NCI-H2029 (cell line): ENCODE data around the gene NAGLU.

ENCODE experiments used
- DNase-seq: peaks from one replicate; lab custom pipeline; 2025; lab: John Stamatoyannopoulos, UW

NAGLU gene

GRCh38 chr17:42565523-42566214 lies 29.6 kb downstream of the NAGLU start:
- no peak for DNase-seq

DNA sequence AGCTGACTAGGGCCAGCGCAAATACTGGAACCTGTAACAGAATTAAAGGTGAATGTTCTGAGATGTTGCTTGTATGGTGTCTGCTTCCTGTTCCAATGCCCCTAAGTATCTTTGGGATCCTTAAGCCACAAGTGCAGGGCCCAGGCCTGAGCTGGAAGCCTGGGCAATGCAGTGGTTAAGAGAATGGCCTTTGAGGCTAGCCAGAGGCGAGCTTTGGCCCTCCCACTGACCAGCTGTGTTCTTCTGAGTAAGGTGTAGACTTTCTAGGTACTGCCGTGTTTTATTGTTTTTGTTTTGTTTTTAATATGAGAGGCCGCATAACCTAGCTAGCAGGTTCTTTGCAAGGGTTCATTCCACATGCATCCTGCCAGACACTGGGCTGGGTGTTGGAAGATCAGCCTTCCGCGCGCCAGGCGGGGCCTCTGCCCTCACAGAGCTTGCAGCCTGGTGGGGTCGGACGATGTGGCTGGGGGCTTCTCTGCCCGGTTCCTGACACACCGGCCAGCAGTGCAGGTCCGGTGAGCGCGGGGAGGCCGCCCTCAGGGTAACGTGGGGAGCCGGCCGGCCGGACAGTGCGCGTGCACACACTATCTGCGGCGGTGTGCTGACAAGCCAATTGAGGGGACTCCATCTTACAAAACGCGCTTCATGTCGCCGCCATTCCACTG lies 30.3 kb downstream of the NAGLU start:
- no peak for DNase-seq

- peak; percentile 87 for DNase-seq
Measured at GRCh38 chr17:42566883-42567573, 31.0 kb downstream of the NAGLU start, which contains the start of gene MLX. Gene MLX (plus strand): TSS chr17:42567100. CDS start chr17:42567125, 25 bp downstream.

DNA sequence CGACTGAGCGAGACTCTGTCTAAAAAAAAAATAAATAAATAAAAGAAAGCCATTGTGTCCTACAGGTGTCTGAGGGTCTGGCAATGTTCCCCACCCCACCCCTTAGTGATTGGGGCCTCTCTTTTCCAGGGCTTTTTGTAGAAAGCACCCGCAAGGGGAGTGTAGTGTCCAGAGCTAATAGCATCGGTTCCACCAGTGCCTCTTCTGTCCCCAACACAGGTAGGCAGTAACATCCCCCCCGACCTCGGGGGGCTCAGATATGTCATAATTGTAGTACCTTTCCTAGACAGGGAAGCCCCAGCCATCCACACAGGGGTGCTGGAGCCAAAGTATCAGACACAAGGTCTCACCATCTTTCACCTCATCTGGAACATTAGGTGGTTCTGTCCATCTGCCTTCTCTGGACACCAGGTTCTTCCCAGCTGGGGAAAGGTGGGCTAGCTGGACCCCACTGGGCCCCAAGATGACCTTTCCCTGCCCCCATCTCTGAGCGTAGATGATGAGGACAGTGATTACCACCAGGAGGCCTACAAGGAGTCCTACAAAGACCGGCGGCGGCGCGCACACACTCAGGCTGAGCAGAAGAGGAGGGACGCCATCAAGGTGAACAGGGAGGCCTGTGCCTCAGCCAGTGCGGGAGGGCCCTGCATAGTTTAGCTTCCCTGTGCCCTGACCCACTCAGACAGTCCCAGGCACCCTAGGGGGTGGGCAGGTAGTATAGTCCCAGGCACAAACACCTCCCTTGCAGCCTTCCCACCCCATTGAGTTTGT lies 32.5 kb downstream of the NAGLU start:
- DNase-seq: no peak

DNA sequence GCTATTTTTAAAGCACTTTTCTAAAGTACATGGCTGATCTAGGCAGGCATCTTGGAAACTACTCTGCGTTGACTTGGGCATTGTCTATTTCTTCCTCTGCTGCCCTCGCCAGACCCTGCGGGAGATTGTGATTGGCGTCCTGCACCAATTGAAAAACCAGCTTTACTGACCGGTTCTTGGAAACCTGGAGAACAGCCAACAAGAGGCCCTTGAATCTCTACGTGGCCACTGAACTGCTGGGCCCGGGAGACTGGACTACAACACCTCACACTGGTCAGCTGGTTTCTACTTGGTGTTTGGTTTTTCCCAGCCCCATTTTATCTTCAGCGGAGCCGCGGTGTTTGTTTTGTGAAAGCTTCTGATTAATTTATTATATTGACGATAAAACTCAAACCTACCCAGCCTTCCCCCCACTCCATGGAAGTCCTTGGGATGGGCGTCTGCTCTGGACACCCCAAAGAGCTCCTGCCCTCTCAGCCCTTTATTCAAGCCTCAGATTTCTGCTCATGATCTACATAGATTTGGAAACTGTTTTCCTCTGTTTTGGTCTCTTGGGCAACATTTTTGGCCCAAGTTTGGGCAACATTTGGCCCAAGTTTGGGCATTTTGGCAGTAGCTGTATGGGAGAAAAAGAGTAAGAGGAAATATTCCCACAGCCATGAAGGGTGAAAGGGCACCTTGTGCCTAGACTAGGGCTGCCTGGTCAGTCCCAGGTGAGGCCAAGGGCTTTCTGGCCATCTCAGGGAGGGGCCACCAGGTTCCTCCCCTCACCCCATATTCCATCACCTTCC lies 35.6 kb downstream of the NAGLU start:
- no peak for DNase-seq

DNA sequence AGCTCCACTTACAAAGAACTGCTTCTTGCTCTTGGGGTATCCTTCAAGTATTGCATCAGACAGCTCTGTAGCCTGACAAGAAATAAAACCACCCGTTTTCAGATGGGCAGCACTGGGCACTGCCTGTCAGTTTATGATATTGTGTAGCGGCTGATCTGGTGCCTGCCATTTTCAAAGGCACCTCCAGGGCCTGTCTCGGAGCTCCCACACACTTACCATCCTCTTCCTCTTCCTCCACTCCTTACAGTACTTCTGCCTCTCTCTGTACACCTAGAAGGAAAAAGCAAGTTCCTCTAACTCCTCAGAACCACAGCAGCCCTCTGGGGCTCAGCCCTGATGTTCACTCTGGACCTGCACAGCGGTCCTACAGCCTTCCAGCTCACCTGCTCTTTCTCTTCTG lies 37.1 kb downstream of the NAGLU start:
- no peak for DNase-seq

GRCh38 chr17:42574463-42574862 lies 38.4 kb downstream of the NAGLU start:
- DNase-seq: no peak

- no peak for DNase-seq
Measured at GRCh38 chr17:42577140-42577531, 41.1 kb downstream of the NAGLU start.

- DNase-seq: peak; percentile 84
Measured at GRCh38 chr17:42577532-42578281, 41.7 kb downstream of the NAGLU start, which contains the start of gene PSMC3IP. Gene PSMC3IP (minus strand): TSS chr17:42577729. CDS start chr17:42577686, 43 bp downstream.

DNA sequence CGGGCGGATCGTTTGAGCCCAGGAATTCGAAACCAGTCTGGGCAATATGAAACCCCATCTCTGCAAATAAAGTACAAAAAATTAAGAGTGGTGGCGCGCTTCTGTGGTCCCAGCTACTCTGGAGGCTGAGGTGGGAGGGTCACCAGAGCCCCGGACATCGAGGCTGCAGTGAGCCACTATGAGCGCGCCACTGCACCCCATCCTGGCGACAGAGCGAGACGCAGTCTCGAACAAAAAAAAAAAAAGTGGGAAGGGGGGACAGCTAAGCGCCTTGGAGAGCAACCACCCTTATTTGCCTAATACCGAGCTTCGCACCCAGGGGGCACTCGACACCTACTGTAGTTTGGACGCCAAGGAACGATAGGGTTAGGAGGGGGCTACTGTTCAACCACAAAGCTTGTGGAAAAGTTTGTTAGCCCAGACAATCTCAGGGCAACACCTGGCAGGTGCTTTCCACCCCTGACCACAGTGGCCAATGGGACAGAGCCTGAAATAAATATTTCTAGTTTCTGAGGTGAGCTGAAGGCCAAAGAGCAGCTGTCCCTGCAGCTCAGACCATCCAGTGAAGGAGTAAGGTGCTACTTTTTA lies 42.3 kb downstream of the NAGLU start:
- DNase-seq: peak; percentile 27

DNA sequence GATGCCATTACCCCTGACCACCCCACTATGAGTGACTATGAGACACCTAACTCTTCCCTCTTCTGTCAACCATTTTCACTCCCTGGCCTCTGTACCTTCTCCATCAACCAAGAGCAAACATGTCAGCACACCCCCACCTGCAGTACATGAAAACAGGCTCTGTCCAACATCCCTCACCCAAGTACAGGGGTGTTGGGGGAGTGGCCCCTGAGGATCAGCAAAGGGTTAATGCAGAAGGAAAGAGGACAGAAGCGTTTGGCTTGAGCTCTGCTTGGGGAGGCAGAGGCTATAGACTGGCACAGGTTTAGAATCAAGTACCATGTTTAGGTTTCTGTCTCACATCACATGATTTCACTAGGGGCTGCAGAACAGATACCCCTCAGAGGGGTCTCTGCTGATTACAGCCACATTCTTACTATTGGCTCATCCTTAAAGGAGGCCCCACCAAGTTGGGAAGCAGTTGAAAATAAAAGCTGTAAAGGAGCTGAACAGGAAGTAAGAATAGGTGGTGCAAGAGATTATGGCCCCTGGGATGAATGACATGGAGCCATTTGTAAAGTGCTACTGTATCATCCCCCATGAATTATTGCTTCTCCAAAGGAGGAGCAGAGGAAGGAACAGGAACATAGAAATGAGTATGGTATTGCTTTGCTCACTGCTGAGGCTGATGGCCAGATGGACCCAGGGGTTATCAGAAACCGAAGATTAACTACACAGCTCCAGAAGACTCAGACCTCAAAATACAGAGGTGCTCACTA lies 43.9 kb downstream of the NAGLU start:
- no peak for DNase-seq

DNA sequence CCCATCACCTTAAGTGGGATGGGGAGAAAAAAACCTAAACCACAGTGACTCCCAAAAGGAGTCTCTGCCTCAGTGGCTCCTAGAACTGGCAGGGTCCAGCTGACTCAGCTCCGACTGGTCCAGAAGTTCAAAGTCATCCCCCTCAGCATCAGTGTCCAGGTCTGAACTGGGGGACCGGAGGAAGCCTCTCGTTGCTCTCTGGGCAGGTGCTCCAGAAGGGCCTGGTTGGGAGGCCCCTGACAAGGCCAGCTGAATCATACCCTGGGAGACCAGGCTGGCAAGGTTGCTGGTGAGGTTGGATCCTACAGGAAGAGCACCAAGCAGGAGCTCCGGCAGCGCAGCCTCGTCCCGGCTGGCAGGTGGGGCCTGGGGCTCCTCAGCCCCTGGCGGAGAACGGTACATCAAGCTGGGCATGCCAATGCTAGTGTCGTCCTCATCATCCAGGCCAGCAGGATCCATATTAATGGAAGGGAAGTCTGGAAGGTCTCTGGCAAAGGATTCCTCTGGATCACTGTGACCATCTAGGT lies 45.8 kb downstream of the NAGLU start:
- DNase-seq: no peak

DNA sequence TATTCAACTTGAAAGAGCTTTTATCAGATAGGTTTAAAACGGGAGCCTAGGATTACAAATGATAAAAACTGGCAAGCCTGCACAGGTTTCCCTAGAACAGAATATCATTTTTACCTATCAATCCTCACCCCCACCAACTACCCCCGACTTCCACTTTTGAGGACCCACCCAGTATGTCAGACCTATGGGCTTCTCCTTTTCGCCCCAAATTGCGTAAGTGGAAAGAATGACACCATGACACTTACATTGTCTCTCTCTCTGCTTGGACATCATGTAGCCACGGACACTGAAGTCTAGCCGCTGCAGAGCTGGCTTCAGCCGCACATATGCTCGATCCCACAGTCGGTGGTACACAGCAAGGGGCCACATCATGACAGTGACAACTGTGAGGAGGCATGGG lies 48.8 kb downstream of the NAGLU start:
- DNase-seq: no peak

DNA sequence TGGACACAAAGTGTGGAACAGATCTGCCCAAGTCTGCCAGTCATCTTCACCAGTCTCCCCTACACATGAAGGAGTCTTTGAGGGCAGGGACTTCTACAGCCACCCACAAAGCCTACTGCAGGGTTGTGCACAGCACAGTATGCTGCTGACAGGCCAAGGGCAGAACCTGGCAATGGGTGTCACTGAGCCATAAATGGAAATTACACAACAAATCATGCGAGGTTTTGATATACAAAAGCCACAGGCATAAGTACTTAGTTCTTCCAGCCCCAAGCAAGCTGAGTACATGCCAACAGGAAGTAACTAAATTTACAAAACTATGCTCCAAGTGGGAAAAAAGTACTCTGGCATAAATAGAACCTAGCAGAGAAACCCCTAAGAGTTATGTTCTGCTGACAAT lies 49.3 kb downstream of the NAGLU start:
- DNase-seq: no peak

DNA sequence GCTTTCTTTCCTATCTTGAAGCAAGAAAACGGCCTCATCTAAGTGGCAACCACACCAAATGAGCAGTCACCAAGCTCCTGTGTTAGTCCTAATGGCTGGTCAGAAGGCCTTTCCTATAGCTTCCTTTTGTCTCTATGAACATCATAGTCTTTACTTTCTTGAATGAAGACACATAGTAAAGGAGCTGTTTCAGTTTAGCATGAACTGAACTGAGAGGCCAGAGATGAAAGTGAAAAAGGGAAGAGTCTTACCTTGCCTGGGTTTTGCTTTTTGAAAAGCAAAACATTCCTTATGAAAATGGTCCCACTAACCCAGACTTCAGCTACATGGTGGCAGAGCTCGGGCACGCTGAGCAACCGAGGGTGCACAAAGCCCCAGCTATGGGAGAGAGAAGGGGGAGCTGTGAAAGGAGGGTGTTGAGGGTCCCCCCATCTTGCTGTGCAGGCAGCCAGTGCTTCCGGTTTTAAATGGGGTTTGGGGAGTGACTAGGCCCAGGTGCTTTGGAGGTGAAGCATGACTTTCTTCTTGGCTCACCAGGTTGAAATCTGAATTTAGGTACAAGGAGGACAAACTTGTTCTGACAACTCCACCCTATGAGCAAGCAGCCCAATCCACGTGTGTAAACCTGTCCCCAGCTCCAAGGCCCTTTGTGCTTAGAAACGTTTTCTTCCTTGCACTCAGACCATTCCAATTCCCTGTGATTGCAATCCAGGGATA lies 50.6 kb downstream of the NAGLU start:
- no peak for DNase-seq

DNA sequence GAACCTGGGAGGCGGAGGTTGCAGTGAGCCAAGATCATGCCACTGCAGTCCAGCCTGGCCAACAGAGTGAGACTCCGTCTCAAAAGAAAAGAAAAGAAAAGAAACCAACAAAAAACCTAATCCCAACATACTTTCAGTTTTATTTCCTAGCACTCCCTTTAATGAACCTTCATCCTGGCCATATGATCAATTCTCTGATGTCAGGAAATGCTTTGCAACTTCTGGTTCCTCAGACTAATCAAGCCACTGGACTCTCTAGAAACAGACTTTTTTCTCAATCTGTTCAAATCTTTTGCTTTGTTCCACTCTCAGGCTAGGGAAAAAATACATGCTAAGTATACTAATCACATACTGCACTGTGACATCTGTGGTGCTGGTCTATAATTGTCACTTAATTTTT lies 54.8 kb downstream of the NAGLU start:
- DNase-seq: no peak

- no peak for DNase-seq
Measured at GRCh38 chr17:42591411-42591810, 55.4 kb downstream of the NAGLU start.
